H1 (cell line): Measurements from ENCODE around the gene FLNC.

Source experiments
- CTCF ChIP-seq, 3 experiments: IDR thresholded peaks; 1 replicate in 2 of 3; 2 replicates in 1 of 3; pipeline versions ENCODE4 v1.5.1 to v1.6.1; 2011; ENCODE audit warnings: low read length in 3 of 3, mild to moderate bottlenecking in 3 of 3, inconsistent platforms in 2 of 3, low read depth in 1 of 3, moderate library complexity in 1 of 3; ENCODE audit not compliant: insufficient read depth in 1 of 3; ENCODE audit errors: control extremely low read depth in 1 of 3
- POLR2A ChIP-seq, 2 experiments: IDR thresholded peaks; 1 replicate in 1 of 2; 2 replicates in 1 of 2; pipeline ENCODE4 v1.6.1; 2011; ENCODE audit warnings: low read depth in 2 of 2, low read length in 2 of 2, mild to moderate bottlenecking in 2 of 2; ENCODE audit errors: control extremely low read depth in 1 of 2
- USF2 ChIP-seq: IDR thresholded peaks from 2 replicates; pipeline ENCODE4 v1.6.1; 2011; ENCODE audit warnings: low read length, improper control_type of control experiment

- TF ChIP-seq CTCF (IDR thresholded peaks at IDR 0.05; ENCODE audit: control extremely low read depth in 1 of 3, insufficient read depth in 1 of 3, low read depth in 1 of 3, low read length in 3 of 3) (no peak; a peak in 1 of 4 replicates), USF2 (no peak), POLR2A (IDR thresholded peaks at IDR 0.05; ENCODE audit: control extremely low read depth in 1 of 2, low read depth in 2 of 2, low read length in 2 of 2) (no peak)
Measured at GRCh38 chr7:128794020-128794419, 36.2 kb upstream of the FLNC start.
